ENCODE measurements around the gene PRAMEF13.
"Not testable (repeated sequence)": the region's sequence is repeated elsewhere in the genome, so short reads cannot be mapped to it uniquely, and the experiment has no call there.

PRAMEF13 gene

DNA sequence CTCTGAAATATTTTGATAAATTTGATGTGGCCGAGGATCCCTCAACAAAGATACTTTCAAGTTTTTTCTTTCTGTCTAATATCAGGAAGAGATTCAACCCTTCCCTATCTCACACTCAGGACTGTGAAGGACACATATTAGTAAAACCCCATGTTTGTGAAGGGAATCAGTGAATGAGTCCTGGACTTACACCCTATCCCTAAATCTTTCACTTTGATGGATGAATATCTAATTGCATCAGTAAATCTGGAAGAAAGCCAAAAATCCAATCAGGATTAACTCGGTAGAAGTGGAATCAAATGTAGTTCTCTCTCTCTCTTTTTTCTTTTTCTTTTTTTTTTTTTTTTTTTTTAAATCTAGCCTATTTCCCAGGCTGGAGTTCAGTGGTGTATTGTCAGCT is 29.7 kb downstream of the PRAMEF13 start, which contains the start of gene PRAMEF9:
Gene PRAMEF9, plus strand, starts transcription at position 301 of the 400 bp plus-strand sequence. CDS start 3,433 bp downstream, outside the sequence.
- not testable (repeated sequence) for DNase-seq (ENCODE audit: low read depth)

- not testable (repeated sequence) for DNase-seq (ENCODE audit: low read depth)
Measured at GRCh38 chr1:13165531-13165930, 35.7 kb downstream of the PRAMEF13 start, which contains the start of gene HNRNPCL4. TSS of gene HNRNPCL4 (minus strand) at chr1:13165631. CDS start at chr1:13165467, 164 bp downstream.

GRCh38 chr1:13155909-13156308 is 45.3 kb downstream of the PRAMEF13 start, which contains the start of gene PRAMEF26:
TSS of gene PRAMEF26 (minus strand) at chr1:13156009. CDS start at chr1:13153095, 2,914 bp downstream.
- not testable (repeated sequence) for DNase-seq (ENCODE audit: low read depth)

All from amniotic epithelial cell (primary cell).